Bronchial epithelial cell (primary cell): Measurements from ENCODE around the gene RBFOX2. TPM values are rescaled to one million over a fixed set of nuclear protein-coding genes. Genes with fewer than 3 reads are reported as not detected.
A peak's percentile ranks its signal among the peaks of the same experiment; 100 is the strongest.
"Not testable (repeated sequence)": the region's sequence is repeated elsewhere in the genome, so short reads cannot be mapped to it uniquely, and the experiment has no call there.

Experiments used
- DNase-seq: peaks from one replicate; pipeline ENCODE4 v3.0.0-alpha.2; 2010; ENCODE audit warnings: low read depth
- FAIRE-seq: peaks from 2 replicates; lab custom pipeline; 2011; peaks lifted over from hg19 to GRCh38; lab: Jason Lieb, UNC
- H3K27me3 ChIP-seq: 2 replicates; pipeline ENCODE4 v1.5.1; 2011; ENCODE audit warnings: low read length; ENCODE audit not compliant: control insufficient read depth, insufficient read depth
- H3K36me3 ChIP-seq: 2 replicates; pipeline ENCODE4 v1.5.1; 2011; ENCODE audit warnings: low read length; ENCODE audit not compliant: control insufficient read depth, insufficient read depth
- H3K4me3 ChIP-seq: 2 replicates; pipeline ENCODE4 v1.5.1; 2011; ENCODE audit warnings: mild to moderate bottlenecking, low read depth, low read length, control low read depth
- total RNA-seq: library from RNA; depleted of rRNA; stranded (reverse); fragments of >200 nt; gene quantifications from 2 replicates; pipeline ENCODE4 v1.2.1, GENCODE V29; 2014
- TF ChIP-seq, protein P1 (sequence below): IDR thresholded peaks from 2 replicates; pipeline ENCODE4 v1.5.1; 2011; ENCODE audit warnings: mild to moderate bottlenecking, moderate library complexity, low read length, control low read depth, inconsistent platforms; ENCODE audit not compliant: insufficient read depth, severe bottlenecking

RBFOX2 gene
- total RNA-seq, 1 donor from 2014 or later, result 69.5 TPM

DNA sequence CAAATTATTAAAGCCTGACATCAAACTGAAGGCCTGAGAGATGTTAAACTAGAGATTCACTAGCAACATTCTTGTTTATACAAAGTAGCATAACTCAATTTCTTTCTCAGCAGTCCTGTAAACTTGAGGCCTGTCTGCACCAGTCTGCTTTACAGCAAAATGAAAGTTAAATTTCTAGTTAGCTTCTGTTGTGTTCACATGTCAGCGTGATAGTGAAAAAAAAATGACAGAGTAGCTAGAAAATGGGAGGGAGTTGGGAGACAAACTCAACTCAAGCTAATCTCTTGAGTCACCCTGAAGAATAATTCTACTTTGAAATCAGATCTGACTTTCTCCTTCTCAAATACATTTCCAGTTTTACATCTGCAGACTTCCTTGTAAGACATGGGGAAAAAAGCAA, 6.5 kb downstream of the RBFOX2 start:
- H3K4me3 ChIP-seq, result no peak overlapping the region
- peak; percentile 37 for DNase-seq
- no peak for FAIRE-seq
- H3K36me3 ChIP-seq, result no peaks in the 10 kb centered on the region
- H3K27me3 ChIP-seq, result no peaks in the 10 kb centered on the region
- TF ChIP-seq, protein P1, sequence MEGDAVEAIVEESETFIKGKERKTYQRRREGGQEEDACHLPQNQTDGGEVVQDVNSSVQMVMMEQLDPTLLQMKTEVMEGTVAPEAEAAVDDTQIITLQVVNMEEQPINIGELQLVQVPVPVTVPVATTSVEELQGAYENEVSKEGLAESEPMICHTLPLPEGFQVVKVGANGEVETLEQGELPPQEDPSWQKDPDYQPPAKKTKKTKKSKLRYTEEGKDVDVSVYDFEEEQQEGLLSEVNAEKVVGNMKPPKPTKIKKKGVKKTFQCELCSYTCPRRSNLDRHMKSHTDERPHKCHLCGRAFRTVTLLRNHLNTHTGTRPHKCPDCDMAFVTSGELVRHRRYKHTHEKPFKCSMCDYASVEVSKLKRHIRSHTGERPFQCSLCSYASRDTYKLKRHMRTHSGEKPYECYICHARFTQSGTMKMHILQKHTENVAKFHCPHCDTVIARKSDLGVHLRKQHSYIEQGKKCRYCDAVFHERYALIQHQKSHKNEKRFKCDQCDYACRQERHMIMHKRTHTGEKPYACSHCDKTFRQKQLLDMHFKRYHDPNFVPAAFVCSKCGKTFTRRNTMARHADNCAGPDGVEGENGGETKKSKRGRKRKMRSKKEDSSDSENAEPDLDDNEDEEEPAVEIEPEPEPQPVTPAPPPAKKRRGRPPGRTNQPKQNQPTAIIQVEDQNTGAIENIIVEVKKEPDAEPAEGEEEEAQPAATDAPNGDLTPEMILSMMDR, result no peak

DNA sequence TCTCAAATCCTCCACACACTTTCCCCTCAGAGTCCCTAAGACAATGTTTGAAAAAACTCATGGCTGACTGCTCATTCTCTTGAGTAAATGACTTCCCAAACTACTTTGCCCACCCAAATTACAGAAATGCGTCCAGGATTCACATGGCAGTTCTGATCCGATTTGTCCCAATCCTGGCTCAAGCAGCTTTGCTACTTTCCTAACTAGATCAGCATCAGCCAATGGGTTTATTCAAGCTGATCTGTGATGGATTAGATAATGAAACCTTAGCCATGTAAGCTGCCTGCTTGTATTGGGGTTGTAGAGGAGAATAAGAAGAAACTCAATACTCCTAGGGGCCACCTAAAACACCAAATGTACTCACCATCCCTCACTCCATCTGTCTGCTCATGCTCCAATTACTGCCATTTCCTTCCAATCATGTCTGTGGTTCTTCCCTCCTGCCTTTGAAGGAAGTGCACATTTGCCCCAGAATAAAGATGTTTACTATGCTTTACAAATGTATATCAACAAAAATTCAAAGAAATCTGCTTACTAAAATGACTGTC, 6.9 kb downstream of the RBFOX2 start:
- Histone ChIP-seq H3K27me3 (no peaks in the 10 kb centered on the region), H3K4me3 (no peak overlapping the region), H3K36me3 (no peaks in the 10 kb centered on the region)
- no peak for FAIRE-seq
- no peak for DNase-seq
- TF ChIP-seq, protein P1, result no peak

DNA sequence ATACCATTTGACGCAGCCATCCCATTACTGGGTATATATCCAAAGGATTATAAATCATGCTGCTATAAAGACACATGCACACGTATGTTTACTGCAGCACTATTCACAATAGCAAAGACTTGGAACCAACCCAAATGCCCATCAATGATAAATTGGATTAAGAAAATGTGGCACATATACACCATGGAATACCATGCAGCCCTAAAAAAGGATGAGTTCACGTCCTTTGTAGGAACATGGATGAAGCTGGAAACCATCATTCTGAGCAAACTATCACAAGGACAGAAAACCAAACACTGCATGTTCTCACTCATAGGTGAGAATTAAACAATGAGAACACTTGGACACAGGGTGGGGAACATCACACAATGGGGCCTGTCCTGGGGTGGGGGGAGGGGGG, 7.8 kb downstream of the RBFOX2 start:
- not testable (repeated sequence) for H3K4me3 ChIP-seq, FAIRE-seq, DNase-seq, H3K36me3 ChIP-seq, H3K27me3 ChIP-seq

DNA sequence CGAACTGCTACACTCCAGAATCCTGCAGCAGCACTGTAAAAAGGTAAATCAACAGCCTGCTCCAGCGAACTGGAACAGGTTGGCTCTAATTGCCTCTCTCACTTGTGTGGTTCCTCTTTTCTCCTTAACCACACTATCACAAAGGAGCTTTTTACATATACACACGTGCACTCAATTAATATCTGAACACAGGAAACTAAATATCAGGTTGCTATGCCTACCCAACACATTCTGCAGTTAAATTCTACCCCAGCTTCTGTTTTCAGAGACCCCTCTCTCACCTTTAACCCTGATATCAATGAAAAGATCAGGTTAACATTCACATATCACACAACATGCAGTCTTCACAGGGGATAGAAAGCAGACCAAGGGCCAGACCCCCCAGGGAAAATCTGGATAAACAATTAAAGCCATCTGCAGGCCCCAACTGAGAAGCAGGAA, 11.0 kb downstream of the RBFOX2 start:
- no peak for FAIRE-seq

DNA sequence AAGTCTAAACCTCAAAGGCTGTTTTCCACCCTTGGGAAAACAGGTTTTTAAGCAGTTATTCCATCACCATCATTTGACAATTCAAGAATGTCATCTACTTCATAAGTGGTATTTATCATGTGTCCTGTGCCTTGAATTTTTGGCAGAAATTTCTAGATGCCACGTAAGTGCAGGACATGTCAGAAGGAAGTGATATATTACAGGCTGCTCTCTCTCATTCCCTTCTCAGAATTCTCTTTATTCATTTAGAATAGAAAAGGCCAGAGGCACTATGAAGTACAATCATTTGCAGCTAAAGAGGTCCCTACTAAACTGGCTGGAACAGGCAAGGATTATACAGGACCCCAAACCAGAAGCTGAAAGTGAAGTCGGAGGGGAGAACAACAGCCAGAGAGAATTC, 11.9 kb downstream of the RBFOX2 start:
- no peak for FAIRE-seq

More for the DNA sequence above, 11.0 kb downstream of the RBFOX2 start:
- TF ChIP-seq, protein P1, result no peak
- no peak for DNase-seq
- H3K27me3 ChIP-seq, result no peaks in the 10 kb centered on the region
- H3K36me3 ChIP-seq, result no peaks in the 10 kb centered on the region
- no peak overlapping the region for H3K4me3 ChIP-seq

DNA sequence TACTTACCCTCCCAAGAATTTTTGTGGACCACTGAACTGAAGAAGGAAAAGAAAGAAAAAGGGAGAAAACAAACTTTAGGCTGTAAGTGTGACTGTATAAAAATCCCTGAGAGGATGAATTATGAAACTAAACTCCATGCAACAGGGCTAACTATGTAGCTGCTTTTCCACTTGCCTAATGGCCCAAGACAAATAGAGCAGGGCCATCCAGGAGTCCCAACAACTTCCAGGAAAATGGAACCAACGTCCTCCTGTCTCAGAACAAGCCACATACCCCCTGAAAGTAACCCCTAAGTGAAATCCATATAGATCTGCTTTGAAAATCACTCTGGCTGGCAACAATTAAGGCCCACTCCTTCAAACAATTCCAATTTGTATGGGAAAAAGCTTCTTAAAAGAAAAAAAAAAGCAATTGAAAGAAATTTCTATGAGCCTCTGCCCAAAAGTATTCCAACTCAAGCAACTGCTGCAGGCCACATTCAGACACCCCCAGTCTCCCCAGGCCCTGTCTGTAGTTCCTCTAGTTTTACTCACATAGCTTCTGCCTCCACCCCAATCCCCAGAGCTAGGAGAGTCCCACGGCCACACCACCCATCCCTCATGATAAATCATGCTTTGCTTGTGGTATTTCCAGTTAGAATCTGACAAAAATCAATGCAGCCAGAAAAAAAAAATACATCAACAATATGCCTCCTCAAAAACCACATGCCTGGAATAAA, 12.7 kb downstream of the RBFOX2 start:
- H3K36me3 ChIP-seq, result no peaks in the 10 kb centered on the region
- TF ChIP-seq, protein P1, result no peak
- H3K27me3 ChIP-seq, result no peaks in the 10 kb centered on the region
- no peak overlapping the region for H3K4me3 ChIP-seq
- DNase-seq, result no peak
- no peak for FAIRE-seq

More for the DNA sequence above, 11.9 kb downstream of the RBFOX2 start:
- no peak for DNase-seq
- H3K4me3 ChIP-seq, result no peak overlapping the region
- H3K27me3 ChIP-seq, result no peaks in the 10 kb centered on the region
- TF ChIP-seq, protein P1, result no peak
- H3K36me3 ChIP-seq, result no peaks in the 10 kb centered on the region
